ENCODE data around the gene PIAS1. TPM values are rescaled to one million over a fixed set of nuclear protein-coding genes. Genes with fewer than 3 reads are reported as not detected.

Gene PIAS1
- total and polyA plus RNA-seq, 2 donors (not counting 3 experiments of a cell fraction or from before 2014, with no cell fraction given) = 23.7 to 24.2 TPM

GRCh38 chr15:68201153-68201878, 147.2 kb downstream of the PIAS1 start:
- dilution Hi-C loops (cut with MboI; ENCODE audit: extremely low pct_ligation_motif_present, low sequenced_read_pairs) (no loop called here), intact Hi-C loops (cut with micrococcal nuclease) (no loop called here)
- H3K4me3 ChIP-seq (replicated peaks in 1 of 3; ENCODE audit: insufficient read depth in 1 of 3, low read depth in 1 of 3, low read length in 3 of 3) = no peak overlapping the region
- no peaks in the 10 kb centered on the region for H3K9me1 ChIP-seq (replicated peaks; ENCODE audit: control insufficient read depth, extremely low read depth, insufficient read depth, low read length)
- no peak overlapping the region for H3K27ac ChIP-seq (ENCODE audit: insufficient read depth, low read depth, low read length)
- H3K36me3 ChIP-seq (ENCODE audit: control insufficient read depth in 2 of 2, extremely low read depth in 1 of 2, insufficient read depth in 2 of 2, low read length in 2 of 2) = no peaks in the 10 kb centered on the region
- ChIA-PET POLR2A (no interaction called here), CTCF (interaction anchor here (1.1 kb wide), 1 partner anchor 10 kb away, joined by 3 read pairs; no protein-coding TSS in a partner anchor)
- peaks cover 15% of the 10 kb centered on the region for H3K4me1 ChIP-seq (ENCODE audit: control insufficient read depth, extremely low read depth, insufficient read depth, low read length)
- no peak overlapping the region for H3K4me2 ChIP-seq (ENCODE audit: insufficient read depth, low read length)
- TF ChIP-seq POLR2AphosphoS5 (IDR thresholded peaks at IDR 0.05; ENCODE audit: insufficient read depth, low read depth, low read length) (no peak), JUN (IDR thresholded peaks at IDR 0.05; ENCODE audit: borderline replicate concordance, insufficient read depth, insufficient read length, low read depth) (no peak), EZH2 (IDR thresholded peaks at IDR 0.05; ENCODE audit: borderline replicate concordance, low read depth, low read length, severe bottlenecking) (no peak), MYC (IDR thresholded peaks at IDR 0.05; ENCODE audit: low read depth, low read length) (no peak), CTCF (IDR thresholded peaks at IDR 0.05; ENCODE audit: extremely low read depth in 1 of 2, insufficient read depth in 1 of 2, low read depth in 1 of 2, low read length in 2 of 2) (no peak), MAX (IDR thresholded peaks at IDR 0.05; ENCODE audit: insufficient read depth, insufficient read length) (no peak), GATA2 (IDR thresholded peaks at IDR 0.05; ENCODE audit: insufficient read depth, insufficient read length, low read depth, low read length) (no peak), FOS (IDR thresholded peaks at IDR 0.05; ENCODE audit: borderline replicate concordance, insufficient read depth, low read length) (no peak), POLR2A (IDR thresholded peaks at IDR 0.05; ENCODE audit: low read depth, low read length) (no peak)
- FAIRE-seq (no peak), DNase-seq (ENCODE audit: low read depth, low spot score) (no peak)
- H4K20me1 ChIP-seq (replicated peaks; ENCODE audit: control insufficient read depth, extremely low read depth, insufficient read depth, low read length) = no peaks in the 10 kb centered on the region
- no peak overlapping the region for H2AFZ ChIP-seq (ENCODE audit: low read depth, low read length)
- no peaks in the 10 kb centered on the region for H3K79me2 ChIP-seq (ENCODE audit: control insufficient read depth, insufficient read depth, low read length)
- H3K27me3 ChIP-seq (ENCODE audit: control insufficient read depth in 2 of 2, insufficient read depth in 2 of 2, low read length in 2 of 2) = no peaks in the 10 kb centered on the region
- H3K9ac ChIP-seq (replicated peaks; ENCODE audit: extremely low read depth, insufficient read depth, low read length) = no peak overlapping the region
- BruUV-seq (replicated peaks) = no TSS peak
- H3K9me3 ChIP-seq (replicated peaks; ENCODE audit: control insufficient read depth, insufficient read depth, low read length) = no peaks in the 10 kb centered on the region

Data from endothelial cell of umbilical vein (primary cell).